ENCODE data around the gene KRTAP4-2. TPM values are rescaled to one million over a fixed set of nuclear protein-coding genes. Genes with fewer than 3 reads are reported as not detected.

Gene KRTAP4-2
- total and polyA plus RNA-seq, 9 of the 15 experiments (the other 6 are each of a cell fraction or from before 2014, with no cell fraction given): not detected

DNA sequence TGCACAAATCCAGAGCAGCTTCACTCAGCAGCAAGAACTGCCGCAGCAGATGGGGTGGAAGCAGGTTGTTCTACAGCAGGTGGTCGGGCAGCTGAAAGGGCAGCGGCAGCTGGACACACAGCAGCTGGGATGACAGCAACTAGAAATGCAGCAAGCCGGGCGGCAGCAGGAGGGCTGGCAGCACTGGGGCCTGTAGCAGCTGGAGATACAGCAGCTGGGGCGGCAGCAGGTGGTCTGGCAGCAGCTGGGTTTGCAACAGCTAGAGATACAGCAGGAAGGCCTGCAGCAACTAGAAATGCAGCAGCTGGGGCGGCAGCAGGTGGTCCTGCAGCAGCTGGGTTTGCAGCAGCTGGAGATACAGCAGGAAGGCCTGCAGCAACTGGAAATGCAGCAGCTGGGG is 10.5 kb downstream of the KRTAP4-2 start:
- Histone ChIP-seq H3K4me3 (no peak overlapping the region), H4K20me1 (replicated peaks; ENCODE audit: control insufficient read depth, insufficient read depth, low read length) (no peaks in the 10 kb centered on the region), H3K36me3 (ENCODE audit: control insufficient read depth, insufficient read depth, low read length) (no peaks in the 10 kb centered on the region), H2AFZ (ENCODE audit: low read depth, low read length) (no peak overlapping the region), H3K27ac (ENCODE audit: extremely low read depth, low read depth, low read length) (no peak overlapping the region), H3K4me1 (replicated peaks in 1 of 2; ENCODE audit: control insufficient read depth in 2 of 2, insufficient read depth in 2 of 2, low read length in 2 of 2) (peaks cover 0 to 3% of the 10 kb centered on the region in 2 experiments; a peak in 1 of 5 replicates), H3K27me3 (ENCODE audit: control insufficient read depth in 2 of 2, insufficient read depth in 2 of 2, low read length in 2 of 2) (peaks cover 0 to 6% of the 10 kb centered on the region in 2 experiments; a peak in 1 of 5 replicates), H3K9me1 (ENCODE audit: control insufficient read depth, insufficient read depth, low read length) (no peaks in the 10 kb centered on the region), H3K79me2 (ENCODE audit: control insufficient read depth, insufficient read depth, low read length) (no peaks in the 10 kb centered on the region), H3K9me3 (replicated peaks; ENCODE audit: control insufficient read depth, insufficient read depth, low read depth, low read length) (no peaks in the 10 kb centered on the region), H3K4me2 (ENCODE audit: insufficient read depth, low read length) (no peak overlapping the region), H3K9ac (ENCODE audit: insufficient read depth in 1 of 2, low read depth in 2 of 2, low read length in 2 of 2) (no peak overlapping the region)
- DNase-seq (ENCODE audit: extremely low read depth in 1 of 4, low spot score in 3 of 4) (no peak), FAIRE-seq (no peak), ATAC-seq (no peak)
- in situ Hi-C loops (cut with MboI) (no loop called here), intact Hi-C loops (cut with micrococcal nuclease) (no loop called here)
- ChIA-PET CTCF (ENCODE audit: low intra/inter-chr PET ratio) (no interaction called here), POLR2A (no interaction called here)
- TF ChIP-seq, protein P1, sequence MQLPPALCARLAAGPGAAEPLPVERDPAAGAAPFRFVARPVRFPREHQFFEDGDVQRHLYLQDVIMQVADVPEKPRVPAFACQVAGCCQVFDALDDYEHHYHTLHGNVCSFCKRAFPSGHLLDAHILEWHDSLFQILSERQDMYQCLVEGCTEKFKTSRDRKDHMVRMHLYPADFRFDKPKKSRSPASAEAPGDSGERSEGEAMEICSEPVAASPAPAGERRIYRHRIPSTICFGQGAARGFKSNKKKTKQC (CRISPR knock-in tag; IDR thresholded peaks at IDR 0.05): no peak
- TF ChIP-seq ZNF707 (CRISPR knock-in tag; conservative IDR thresholded peaks at IDR 0.05) (no peak), ESRRA (IDR thresholded peaks at IDR 0.05; ENCODE audit: borderline replicate concordance, low read depth) (no peak), CAMTA2 (CRISPR knock-in tag; conservative IDR thresholded peaks at IDR 0.05) (no peak), CSDE1 (IDR thresholded peaks at IDR 0.05) (no peak)
- WGBS (ENCODE audit: insufficient coverage, low coverage, missing lambda C conversion rate): 1% methylated on average over 7 of the region's 7 CpGs
- BruUV-seq (replicated peaks): no TSS peak

GRCh38 chr17:41163828-41164227 is 14.2 kb downstream of the KRTAP4-2 start:
- H3K4me3 ChIP-seq: no peak overlapping the region
- no peaks in the 10 kb centered on the region for H3K9me3 ChIP-seq (replicated peaks; ENCODE audit: control insufficient read depth, insufficient read depth, low read depth, low read length)
- FAIRE-seq (no peak), ATAC-seq (no peak), DNase-seq (ENCODE audit: extremely low read depth in 1 of 4, low spot score in 3 of 4) (no peak)
- H3K27ac ChIP-seq (ENCODE audit: extremely low read depth, low read depth, low read length): no peak overlapping the region
- no peaks in the 10 kb centered on the region for H3K36me3 ChIP-seq (ENCODE audit: control insufficient read depth, insufficient read depth, low read length)
- intact Hi-C loops (cut with micrococcal nuclease): no loop called here
- ChIA-PET CTCF (ENCODE audit: low intra/inter-chr PET ratio) (interaction anchor here (0.7 kb wide), 1 partner anchor 174 kb away, joined by 4 read pairs; no protein-coding TSS in a partner anchor), POLR2A (no interaction called here)
- peaks cover 0 to 3% of the 10 kb centered on the region in 2 experiments; a peak in 1 of 5 replicates for H3K4me1 ChIP-seq (replicated peaks in 1 of 2; ENCODE audit: control insufficient read depth in 2 of 2, insufficient read depth in 2 of 2, low read length in 2 of 2)
- no peak overlapping the region for H3K9ac ChIP-seq (ENCODE audit: insufficient read depth in 1 of 2, low read depth in 2 of 2, low read length in 2 of 2)
- peaks cover 0 to 6% of the 10 kb centered on the region in 2 experiments; a peak in 1 of 5 replicates for H3K27me3 ChIP-seq (ENCODE audit: control insufficient read depth in 2 of 2, insufficient read depth in 2 of 2, low read length in 2 of 2)
- in situ Hi-C loops (cut with MboI): no loop called here
- no peaks in the 10 kb centered on the region for H4K20me1 ChIP-seq (replicated peaks; ENCODE audit: control insufficient read depth, insufficient read depth, low read length)
- no peak overlapping the region for H3K4me2 ChIP-seq (ENCODE audit: insufficient read depth, low read length)
- WGBS (ENCODE audit: insufficient coverage, low coverage, missing lambda C conversion rate): 2% methylated on average over 7 of the region's 7 CpGs
- H3K79me2 ChIP-seq (ENCODE audit: control insufficient read depth, insufficient read depth, low read length): no peaks in the 10 kb centered on the region
- no TSS peak for BruUV-seq (replicated peaks)
- no peaks in the 10 kb centered on the region for H3K9me1 ChIP-seq (ENCODE audit: control insufficient read depth, insufficient read depth, low read length)
- no peak for TF ChIP-seq FOXA3 (CRISPR knock-in tag; conservative IDR thresholded peaks at IDR 0.05 in 1 of 2, IDR thresholded peaks at IDR 0.05 in 1 of 2)
- no peak for TF ChIP-seq ZNF324 (CRISPR knock-in tag; IDR thresholded peaks at IDR 0.05)
- no peak overlapping the region for H2AFZ ChIP-seq (ENCODE audit: low read depth, low read length)
